GM19025 (cell line): ENCODE measurements around the gene DNM2.
"Not testable (repeated sequence)": the region's sequence is repeated elsewhere in the genome, so short reads cannot be mapped to it uniquely, and the experiment has no call there.

Experiments
- ATAC-seq: cut with Tn5 transposase; IDR thresholded peaks from one replicate; pipeline ENCODE4 v1.9.1; 2021; ENCODE audit warnings: mild to moderate bottlenecking, low read depth, moderate library complexity; ENCODE audit not compliant: unreplicated experiment

Gene DNM2

DNA sequence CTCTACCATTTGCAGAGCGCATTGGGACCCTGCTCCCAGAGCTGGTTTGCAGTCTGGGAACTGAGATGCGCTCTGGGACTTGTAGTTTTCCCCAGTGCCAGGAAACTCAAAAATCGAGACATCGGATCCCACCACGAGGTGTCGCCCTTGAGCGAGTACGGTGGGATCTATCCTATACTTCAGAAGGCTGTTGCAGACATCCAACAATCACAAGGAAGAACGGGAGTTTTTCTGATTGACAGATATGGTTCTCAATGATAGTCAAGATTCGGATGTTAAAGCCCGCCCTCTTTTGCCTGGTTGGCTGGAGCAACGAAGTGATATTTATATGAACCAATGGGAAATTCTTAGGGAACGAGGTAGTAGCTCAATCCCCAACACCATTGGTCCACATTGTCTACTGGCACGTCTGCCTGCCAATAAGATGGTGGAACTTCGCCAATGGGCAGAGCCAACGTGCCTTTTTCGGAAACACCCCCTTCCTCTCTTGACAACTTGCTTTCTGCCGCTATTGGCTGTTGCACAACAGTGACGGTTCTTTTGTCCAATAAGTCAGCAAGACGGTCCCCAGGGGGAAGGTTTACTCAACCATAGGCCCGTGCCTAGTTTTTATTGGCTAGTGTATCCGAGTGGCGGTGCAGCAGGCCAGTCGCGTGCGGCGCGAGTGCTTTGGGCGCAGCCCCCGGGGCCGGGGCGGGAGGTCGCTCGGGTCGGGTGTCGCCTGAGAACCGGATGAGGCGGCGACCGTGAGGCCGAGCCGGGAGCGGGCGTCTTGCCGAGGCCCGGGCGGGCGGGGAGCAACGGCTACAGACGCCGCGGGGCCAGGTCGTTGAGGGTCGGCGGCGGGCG, at the start of gene DNM2:
DNM2 (plus strand) TSS at position 724 of the 849 bp plus-strand sequence. CDS start 164 bp downstream, outside the sequence.
- peak; percentile 83 for ATAC-seq

DNA sequence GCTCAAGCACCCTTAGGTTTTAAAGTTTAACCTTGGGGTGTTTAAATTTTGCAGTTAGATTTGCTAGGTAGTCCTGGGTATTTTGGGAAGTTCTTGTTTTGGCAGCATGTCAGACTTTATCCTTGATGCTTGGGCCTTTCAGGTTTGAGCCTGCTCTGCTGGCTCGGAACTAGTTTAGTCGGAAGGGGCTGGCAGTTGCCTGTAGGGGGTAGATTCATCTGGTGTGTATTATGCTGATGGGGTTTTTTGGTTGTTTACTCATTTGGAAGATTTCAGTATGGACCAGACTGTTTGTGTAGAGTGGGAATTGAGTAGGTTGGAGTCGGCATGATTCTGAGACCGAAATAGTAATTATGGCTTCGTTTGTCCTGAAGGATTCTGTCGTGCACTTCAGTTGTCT, 48.6 kb upstream of the DNM2 start:
- no peak for ATAC-seq

DNA sequence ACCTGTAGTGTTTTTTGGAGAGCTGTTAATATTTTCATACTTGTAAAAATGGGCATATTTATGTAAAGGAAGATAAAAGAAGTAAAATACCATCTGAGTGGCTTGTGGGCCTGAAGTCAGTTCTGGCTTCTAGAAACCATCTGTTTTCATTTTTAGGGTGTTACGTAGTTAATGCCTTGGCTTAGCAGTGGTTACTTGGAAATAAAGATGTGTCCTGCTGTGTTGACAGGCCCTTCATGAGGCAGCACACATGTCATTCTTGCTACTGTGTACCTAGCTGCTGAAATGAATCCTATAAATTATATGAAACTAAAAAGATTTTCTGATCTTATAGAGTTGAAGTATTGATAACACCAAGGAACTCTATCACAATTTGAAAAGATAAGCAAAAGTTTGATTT, 47.7 kb upstream of the DNM2 start:
- ATAC-seq: no peak

DNA sequence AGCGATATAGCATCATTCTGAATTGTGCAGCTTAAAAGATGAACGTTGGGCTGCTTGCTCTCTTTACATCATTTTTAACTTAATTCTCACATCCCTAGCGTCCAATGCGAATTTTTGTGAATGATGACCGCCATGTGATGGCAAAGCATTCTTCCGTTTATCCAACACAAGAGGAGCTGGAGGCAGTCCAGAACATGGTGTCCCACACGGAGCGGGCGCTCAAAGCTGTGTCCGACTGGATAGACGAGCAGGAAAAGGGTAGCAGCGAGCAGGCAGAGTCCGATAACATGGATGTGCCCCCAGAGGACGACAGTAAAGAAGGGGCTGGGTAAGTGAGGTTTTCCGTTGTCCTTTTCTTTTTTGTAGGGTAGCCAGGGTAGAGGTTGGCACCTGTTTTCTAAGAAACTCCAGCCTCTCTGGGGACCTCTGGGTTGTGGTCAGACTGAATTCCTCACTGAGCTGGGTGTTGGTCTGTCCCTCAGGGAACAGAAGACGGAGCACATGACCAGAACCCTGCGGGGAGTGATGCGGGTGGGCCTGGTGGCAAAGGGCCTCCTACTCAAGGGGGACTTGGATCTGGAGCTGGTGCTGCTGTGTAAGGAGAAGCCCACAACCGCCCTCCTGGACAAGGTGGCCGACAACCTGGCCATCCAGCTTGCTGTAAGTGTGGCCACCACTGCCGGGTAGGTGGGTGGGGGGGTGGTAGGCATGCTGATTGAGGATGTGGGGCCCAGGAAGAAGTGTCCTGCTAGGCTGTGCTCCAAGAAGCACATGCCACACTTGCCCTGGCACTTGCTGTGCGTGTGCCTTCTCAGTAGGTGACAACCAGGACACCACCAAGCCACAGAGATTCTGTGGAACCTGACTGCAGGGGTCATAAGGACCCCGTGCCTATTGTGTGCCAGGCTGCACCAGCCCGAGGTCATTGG, 46.7 kb upstream of the DNM2 start:
- ATAC-seq: no peak

DNA sequence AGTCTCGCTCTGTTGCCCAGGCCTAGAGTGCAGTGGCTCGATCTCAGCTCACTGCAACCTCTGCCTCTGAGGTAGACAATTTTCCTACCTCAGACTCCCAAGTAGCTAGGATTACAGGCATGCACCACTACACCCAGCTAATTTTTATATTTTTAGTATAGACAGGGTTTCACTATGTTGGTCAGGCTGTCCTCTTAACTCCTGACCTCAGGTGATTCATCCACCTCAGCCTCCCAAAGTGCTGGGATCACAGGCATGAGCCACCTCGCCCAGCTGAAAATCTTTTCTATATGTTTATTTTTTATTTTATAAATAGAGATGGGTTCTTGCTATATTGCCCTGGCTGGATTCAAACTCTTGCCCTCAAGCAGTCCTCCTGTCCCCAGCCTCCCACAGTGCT, 46.0 kb upstream of the DNM2 start:
- ATAC-seq: not testable (repeated sequence)

DNA sequence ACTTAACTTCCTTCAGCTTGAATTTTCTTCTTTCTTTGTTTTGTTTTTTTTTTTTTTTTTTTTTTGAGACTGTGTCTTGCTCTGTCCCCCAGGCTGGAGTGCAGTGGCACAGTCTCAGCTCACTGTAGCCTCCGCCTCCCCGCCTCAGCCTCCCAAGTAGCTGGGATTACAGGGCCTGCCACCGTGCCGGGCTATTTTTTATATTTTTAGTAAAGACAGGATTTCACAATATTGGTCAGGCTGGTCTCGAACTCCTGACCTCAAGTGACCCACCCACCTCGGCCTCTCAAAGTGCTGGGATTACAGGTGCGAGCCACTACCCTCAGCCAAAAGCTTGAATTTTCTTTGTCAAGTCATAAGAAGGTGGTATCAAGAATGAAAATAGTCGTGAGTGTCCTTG, 42.7 kb upstream of the DNM2 start:
- ATAC-seq: not testable (repeated sequence)

DNA sequence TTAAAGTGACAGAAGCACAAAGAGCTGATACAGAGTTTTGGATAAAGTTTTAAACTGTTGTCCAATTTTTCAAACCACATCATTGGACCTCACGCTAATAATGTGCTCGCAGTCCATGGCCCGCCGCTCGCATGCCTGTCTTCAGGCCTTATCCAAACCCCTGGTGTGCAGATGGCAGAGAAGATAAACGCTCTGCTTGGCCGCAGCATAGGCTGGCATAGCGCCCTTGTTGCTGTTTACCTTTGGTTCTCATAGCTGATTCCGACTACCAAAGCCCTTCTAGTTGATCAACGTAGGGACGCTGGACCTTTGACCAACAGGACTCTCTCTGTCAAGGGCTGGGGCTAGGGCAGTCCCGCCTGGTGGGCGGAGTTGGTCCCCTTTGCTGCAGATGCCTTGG, 40.1 kb upstream of the DNM2 start:
- no peak for ATAC-seq

DNA sequence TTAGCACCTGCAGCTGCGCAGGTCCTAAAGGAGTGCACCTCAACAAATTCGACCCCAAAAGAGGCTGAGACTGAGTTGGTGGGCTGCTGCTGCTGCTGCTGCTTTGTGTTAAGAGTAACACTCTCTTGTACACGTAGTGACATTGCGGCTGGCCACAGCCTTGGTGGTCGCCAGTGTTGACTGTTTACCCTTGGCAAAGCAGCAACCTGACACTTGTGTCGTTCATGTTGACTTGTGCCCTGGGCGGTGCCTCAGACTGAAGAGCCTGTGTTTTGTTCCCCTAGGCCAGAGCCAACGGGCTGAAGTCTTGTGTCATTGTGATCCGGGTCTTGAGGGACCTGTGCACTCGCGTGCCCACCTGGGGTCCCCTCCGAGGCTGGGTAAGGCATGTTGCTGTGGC, 39.1 kb upstream of the DNM2 start:
- ATAC-seq: no peak

DNA sequence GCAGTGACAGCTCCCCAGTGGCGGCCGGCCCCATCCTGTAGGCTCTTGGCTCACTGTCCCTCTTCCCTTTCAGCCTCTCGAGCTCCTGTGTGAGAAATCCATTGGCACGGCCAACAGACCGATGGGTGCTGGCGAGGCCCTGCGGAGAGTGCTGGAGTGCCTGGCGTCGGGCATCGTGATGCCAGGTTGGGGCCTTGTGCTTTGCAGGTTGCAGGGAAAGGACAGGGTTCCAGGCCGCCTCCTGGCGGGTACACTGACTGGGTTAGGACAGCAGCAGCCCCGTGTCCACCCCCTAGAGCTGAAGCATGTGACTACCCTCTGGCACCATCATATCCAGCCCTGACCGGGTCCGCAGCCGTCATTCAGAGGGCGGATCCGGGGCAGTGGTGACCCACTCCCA, 38.1 kb upstream of the DNM2 start:
- ATAC-seq: no peak

DNA sequence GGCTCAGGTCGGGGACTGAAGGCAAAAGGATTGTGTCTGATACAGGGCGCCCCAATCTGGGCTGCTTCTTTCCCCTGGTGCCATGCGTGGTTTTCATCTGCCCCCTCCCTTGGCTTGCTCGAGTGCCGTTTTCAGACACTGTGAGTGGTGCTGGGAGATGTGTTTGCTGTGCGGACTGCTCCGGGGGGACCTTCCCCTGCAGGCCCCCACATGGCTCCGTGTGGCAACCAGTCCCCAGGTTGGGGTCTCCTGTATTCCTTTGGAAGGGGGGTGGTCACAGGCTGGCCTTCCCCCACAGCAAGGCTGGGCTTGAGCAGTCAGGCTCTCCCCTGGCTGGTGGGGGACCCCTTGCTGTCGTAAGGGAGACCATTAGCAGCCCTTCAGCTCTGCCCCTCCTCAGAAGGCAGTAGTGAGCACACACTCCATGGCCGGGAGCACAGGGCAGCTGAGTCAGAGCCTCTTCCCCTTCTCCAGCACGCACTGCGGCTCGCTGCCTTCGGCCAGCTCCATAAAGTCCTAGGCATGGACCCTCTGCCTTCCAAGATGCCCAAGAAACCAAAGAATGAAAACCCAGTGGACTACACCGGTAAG, 37.2 kb upstream of the DNM2 start:
- ATAC-seq: no peak

DNA sequence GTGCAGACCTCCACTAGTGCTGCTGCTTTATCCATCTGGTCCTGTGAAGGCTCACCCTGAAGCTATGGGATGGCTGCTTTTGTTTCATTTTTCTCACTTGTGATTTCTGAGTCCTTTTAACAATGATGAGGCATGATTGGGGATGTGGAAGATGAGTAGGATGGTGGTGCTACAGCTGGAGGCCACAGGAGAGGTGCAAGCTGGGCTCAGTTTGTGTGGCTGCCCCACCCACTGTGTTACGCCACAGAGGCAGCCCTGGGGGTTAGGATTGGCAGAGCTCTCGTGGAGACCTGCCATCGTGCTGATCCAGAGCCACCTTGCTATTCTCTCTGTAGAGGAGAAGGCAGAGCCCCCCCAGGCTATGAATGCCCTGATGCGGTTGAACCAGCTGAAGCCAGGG, 36.2 kb upstream of the DNM2 start:
- ATAC-seq: no peak

DNA sequence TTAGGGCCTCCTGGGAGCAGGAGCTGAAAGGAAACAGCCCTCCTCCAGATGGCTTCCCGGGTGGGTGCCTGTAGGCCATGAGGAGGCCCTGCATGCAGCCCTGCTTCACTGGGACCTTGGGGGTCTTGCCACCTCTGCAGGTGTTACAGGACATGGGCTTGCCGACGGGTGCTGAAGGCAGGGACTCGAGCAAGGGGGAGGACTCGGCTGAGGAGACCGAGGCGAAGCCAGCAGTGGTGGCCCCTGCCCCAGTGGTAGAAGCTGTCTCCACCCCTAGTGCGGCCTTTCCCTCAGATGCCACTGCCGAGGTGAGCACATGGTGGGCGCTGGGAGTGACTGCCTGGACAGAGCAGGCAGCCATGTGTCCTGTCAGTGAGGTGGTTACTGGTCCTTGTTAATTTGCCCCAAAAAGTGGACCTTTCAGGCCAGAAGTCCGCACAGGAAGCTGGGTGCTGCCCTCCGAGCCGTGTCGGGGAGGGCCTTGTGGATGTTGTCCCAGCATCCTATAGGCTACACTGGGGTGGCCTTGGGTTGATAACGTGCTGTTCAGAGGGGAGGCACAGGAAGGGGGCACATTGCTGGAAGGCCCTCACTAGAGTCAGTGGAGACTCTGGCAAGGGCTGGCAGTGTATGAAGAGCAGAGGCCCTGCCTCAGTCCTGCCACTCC, 35.3 kb upstream of the DNM2 start:
- no peak for ATAC-seq

DNA sequence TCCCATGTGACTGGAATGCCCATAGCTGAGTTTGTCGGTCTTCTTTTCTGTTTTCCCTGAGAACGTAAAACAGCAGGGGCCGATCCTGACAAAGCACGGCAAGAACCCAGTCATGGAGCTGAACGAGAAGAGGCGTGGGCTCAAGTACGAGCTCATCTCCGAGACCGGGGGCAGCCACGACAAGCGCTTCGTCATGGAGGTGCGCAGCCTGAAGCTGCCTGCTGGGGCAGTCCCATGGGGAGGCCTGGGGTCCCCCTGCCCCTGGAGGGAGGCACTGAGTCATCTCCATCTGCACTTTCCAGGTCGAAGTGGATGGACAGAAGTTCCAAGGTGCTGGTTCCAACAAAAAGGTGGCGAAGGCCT, 34.8 kb upstream of the DNM2 start:
- no peak for ATAC-seq

DNA sequence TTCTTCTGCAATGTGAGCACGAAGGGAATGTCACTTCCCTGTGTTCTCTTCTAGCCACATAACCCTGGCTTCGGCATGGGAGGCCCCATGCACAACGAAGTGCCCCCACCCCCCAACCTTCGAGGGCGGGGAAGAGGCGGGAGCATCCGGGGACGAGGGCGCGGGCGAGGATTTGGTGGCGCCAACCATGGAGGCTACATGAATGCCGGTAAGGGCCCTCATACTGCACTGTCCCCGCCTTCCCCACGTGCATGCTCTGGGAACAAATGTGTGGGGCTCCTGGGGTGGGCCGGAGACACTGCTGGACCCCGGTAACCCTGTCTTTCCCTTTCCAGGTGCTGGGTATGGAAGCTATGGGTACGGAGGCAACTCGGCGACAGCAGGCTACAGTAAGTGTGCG, 34.3 kb upstream of the DNM2 start:
- no peak for ATAC-seq

DNA sequence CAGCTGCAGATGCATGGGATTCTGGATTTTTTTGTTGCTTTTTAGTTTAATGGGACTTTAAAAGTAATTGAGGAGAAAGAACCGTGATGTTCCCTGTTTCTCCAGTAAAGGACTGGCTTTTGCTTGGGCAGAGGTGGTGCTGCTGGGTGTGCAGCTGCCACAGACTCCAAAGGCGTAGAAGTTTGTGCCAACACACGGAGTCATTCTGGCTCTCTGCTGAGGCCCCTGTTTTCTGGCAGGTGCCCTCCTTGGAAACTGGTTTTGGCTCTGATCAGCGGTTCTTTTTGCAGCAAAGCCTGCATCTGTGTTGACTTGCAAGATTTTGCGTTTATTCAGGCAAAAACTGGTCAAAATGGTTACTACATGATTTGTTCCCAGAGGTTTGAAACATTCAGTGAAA, 32.7 kb upstream of the DNM2 start:
- ATAC-seq: no peak

DNA sequence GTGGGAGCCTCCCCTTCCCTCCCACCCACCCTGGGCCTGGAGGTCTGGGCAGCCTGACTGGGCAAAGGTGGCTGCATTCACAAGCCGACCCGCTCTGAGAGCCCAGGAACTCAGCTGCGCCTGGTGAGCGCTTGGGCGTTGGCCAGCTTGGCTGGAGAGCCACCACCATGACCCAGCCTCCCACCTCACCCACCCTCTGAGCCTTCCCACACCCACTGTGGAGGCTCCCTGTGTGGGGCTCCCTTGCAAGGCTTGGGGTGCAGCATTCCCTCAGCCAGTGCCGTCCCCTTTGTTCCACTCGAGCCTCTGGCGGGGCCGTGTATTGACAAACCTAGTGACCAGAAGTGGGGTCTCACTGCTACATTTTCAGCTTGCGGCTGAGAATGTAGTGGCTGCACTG, 31.7 kb upstream of the DNM2 start:
- no peak for ATAC-seq

DNA sequence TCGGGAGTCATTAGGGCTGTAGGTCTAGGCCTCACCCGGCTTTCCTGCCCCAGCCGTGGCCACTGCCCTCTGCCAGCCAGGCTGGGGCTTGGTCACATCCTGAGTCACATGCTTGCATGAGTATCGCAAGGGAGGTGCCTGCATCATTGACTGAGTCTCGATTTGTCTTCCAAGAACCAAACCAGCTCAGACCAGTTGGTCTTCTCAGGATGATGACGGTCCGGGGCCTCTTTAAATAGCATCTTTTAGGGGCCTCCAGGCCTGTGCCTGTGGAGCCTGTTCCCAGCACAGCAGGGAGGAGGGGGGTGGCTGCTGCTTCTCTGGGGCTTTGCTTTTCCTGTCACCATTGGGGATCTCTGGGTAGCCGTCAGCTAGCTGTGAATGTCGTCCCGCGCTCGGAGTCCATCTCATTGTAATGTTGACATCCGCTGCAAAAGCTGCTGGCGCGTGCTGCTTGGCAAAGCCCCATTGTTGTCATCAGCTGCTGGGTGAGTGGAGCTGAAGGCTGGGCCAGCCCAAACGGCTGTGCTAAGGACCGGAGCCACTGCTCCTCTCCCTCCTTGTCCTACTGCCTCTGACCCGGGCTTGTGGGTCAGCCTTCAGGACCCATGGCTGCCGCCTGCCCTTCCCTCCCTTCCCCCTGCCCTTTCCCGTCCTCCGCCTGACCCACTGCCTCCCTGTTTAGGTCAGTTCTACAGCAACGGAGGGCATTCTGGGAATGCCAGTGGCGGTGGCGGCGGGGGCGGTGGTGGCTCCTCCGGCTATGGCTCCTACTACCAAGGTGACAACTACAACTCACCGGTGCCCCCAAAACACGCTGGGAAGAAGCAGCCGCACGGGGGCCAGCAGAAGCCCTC, 31.0 kb upstream of the DNM2 start:
- ATAC-seq: no peak

DNA sequence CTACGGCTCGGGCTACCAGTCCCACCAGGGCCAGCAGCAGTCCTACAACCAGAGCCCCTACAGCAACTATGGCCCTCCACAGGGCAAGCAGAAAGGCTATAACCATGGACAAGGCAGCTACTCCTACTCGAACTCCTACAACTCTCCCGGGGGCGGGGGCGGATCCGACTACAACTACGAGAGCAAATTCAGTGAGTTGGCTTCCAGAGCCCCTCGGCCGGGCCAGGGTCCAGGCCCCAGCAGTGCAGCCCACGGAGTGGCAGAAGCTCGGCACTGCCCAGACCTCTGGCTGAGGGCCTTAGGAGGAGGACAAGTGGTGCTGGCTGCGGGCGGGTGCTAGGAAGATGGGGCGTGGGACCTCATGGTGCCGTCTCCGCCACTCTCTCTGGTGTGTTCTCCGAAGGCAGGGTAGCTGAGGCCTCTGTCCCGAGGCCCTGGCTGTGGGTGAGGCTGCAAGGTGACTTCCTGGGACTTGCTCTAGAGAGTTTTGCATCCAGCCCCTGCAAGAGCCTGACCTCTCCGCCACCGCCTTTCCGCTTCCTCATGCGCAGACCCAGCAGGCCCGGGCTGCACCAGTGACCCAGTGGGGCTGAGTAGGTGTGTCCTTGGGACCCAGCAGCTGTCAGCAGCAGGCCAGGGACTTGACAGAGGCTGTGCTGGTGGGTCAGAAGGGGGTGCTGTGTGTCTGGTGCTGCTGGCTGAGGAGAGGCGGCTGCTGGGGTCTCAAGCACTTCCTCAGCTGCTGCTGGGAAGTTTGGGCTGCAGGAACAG, 30.2 kb upstream of the DNM2 start:
- ATAC-seq: no peak
